Measurements from ENCODE around the gene PCSK6.

GRCh38 chr15:101306341-101307047 is 183.0 kb downstream of the PCSK6 start:
- no peak for TF ChIP-seq POLR2A (IDR thresholded peaks at IDR 0.05)
- TF ChIP-seq, protein P1, sequence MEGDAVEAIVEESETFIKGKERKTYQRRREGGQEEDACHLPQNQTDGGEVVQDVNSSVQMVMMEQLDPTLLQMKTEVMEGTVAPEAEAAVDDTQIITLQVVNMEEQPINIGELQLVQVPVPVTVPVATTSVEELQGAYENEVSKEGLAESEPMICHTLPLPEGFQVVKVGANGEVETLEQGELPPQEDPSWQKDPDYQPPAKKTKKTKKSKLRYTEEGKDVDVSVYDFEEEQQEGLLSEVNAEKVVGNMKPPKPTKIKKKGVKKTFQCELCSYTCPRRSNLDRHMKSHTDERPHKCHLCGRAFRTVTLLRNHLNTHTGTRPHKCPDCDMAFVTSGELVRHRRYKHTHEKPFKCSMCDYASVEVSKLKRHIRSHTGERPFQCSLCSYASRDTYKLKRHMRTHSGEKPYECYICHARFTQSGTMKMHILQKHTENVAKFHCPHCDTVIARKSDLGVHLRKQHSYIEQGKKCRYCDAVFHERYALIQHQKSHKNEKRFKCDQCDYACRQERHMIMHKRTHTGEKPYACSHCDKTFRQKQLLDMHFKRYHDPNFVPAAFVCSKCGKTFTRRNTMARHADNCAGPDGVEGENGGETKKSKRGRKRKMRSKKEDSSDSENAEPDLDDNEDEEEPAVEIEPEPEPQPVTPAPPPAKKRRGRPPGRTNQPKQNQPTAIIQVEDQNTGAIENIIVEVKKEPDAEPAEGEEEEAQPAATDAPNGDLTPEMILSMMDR (IDR thresholded peaks at IDR 0.05): no peak

Data from uterus (tissue), 2 donors.